Uterus (tissue), 4 donors: ENCODE data around the gene GAS7. TPM values are rescaled to one million over a fixed set of nuclear protein-coding genes. Genes with fewer than 3 reads are reported as not detected.

Experiments
- DNase-seq, 2 donors: peaks; one replicate each; pipeline ENCODE4 v3.0.0-alpha.2; 2019 to 2020
- H3K27ac ChIP-seq, 2 donors: fragments of 200-600 bp; sonication (generic); 1 replicate in 1 of 2; 2 replicates in 1 of 2; pipeline ENCODE4 v1.5.1; 2016 to 2018
- H3K27me3 ChIP-seq, 2 donors: fragments of 200-600 bp; sonication (generic); one replicate each; pipeline ENCODE4 v1.5.1; 2018 to 2019; ENCODE audit warnings: control low read depth in 1 of 2
- H3K36me3 ChIP-seq, 2 donors: fragments of 200-600 bp; sonication (generic); one replicate each; pipeline ENCODE4 v1.5.1; 2019; ENCODE audit warnings: control low read depth in 1 of 2
- H3K4me1 ChIP-seq, 2 donors: fragments of 200-600 bp; sonication (generic); one replicate each; pipeline ENCODE4 v1.5.1; 2018 to 2019; ENCODE audit warnings: control low read depth in 1 of 2
- H3K4me3 ChIP-seq, 2 donors: fragments of 200-600 bp; sonication (generic); 1 replicate in 1 of 2; 2 replicates in 1 of 2; pipeline ENCODE4 v1.5.1; 2018 to 2019; ENCODE audit warnings: mild to moderate bottlenecking in 1 of 2
- H3K9me3 ChIP-seq, 2 donors: fragments of 200-600 bp; sonication (generic); one replicate each; pipeline ENCODE4 v1.5.1; 2019; ENCODE audit warnings: control low read depth in 1 of 2
- POLR2A ChIP-seq, 2 donors: fragments of 450-650 bp; IDR thresholded peaks; one replicate each; pipeline ENCODE4 v1.6.1; 2016; ENCODE audit warnings: antibody characterized with exemption in 2 of 2, mild to moderate bottlenecking in 1 of 2, moderate library complexity in 1 of 2
- intact Hi-C: fragments of 100-400 bp; cut with DNase I; formaldehyde crosslinking; loops from one replicate; pipeline ENCODE4 v1.15.1; 2023; ENCODE audit warnings: low total_unique reads
- total RNA-seq, 4 donors: library from RNA; depleted of rRNA in 3 of 4; stranded (reverse); fragments of >200 nt in 3 of 4; gene quantifications; one replicate each; pipeline versions ENCODE4 v1.1.0 to v1.2.4, GENCODE V29; 2014 to 2023
- TF ChIP-seq, protein P1 (sequence below), 4 experiments: fragments of 200-600 bp in 2 of 4; fragments of 450-650 bp in 2 of 4; sonication (generic) in 2 of 4; IDR thresholded peaks; one replicate each; pipeline ENCODE4 v1.5.1; 2016 to 2019; ENCODE audit warnings: antibody characterized with exemption in 4 of 4, mild to moderate bottlenecking in 2 of 4, moderate library complexity in 1 of 4
- donor health status: DM: yes; HTN: yes; CAD: no.

Gene GAS7
- total RNA-seq, 4 donors from 2014 or later: 12.8 to 95.9 (median 40.8) TPM

DNA sequence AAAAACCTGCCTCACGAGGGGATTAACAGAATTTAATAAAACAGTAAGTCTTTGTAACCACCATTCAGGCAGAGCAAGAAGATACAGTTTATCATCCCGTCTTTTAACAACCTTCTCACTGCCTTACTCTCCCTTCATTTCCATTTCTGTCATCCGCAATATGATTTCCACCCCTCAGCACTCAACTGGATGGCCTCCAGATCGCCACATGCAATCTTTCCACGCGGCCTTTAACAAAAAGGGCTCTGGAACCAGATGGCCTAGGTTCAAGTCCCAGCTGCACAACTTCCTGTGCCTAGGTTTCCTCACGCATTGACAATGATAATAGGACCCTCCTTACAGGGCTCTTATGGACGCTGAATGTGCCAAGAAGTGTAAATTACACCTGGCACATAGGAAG lies 103.6 kb downstream of the GAS7 start:
- peaks cover 0 to 7% of the 10 kb centered on the region in 2 donors for H3K9me3 ChIP-seq
- intact Hi-C loops: no loop called here
- H3K36me3 ChIP-seq: no peaks in the 10 kb centered on the region
- H3K4me3 ChIP-seq: no peak overlapping the region
- peaks cover 16% of the 10 kb centered on the region in 2 donors for H3K4me1 ChIP-seq
- DNase-seq: peak; percentile 69 to 73
- H3K27me3 ChIP-seq: no peaks in the 10 kb centered on the region
- peak overlapping the region; percentile 75 to 78 for H3K27ac ChIP-seq
- TF ChIP-seq, protein P1, sequence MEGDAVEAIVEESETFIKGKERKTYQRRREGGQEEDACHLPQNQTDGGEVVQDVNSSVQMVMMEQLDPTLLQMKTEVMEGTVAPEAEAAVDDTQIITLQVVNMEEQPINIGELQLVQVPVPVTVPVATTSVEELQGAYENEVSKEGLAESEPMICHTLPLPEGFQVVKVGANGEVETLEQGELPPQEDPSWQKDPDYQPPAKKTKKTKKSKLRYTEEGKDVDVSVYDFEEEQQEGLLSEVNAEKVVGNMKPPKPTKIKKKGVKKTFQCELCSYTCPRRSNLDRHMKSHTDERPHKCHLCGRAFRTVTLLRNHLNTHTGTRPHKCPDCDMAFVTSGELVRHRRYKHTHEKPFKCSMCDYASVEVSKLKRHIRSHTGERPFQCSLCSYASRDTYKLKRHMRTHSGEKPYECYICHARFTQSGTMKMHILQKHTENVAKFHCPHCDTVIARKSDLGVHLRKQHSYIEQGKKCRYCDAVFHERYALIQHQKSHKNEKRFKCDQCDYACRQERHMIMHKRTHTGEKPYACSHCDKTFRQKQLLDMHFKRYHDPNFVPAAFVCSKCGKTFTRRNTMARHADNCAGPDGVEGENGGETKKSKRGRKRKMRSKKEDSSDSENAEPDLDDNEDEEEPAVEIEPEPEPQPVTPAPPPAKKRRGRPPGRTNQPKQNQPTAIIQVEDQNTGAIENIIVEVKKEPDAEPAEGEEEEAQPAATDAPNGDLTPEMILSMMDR (IDR thresholded peaks at IDR 0.05): no peak
- no peak for TF ChIP-seq POLR2A (IDR thresholded peaks at IDR 0.05)

DNA sequence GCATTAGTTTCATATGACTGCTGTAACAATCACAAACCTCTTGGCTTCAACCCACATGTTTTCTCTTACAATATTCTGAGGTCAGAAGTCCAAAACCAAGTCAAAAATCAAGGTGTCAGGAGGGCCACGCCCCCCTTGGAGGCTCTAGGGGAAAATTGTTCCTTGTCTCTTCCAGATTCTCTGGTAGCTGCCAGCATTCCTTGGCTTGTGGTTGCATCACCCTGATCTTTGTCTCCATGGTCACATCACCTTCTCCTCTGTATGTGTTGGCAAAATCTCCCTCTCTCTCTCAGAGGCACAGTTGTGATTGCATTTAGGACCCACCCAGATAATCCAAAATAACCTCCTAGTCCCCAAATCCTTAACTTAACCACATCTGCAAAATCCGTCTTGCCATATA lies 105.8 kb downstream of the GAS7 start:
- Histone ChIP-seq H3K36me3 (no peaks in the 10 kb centered on the region), H3K27me3 (no peaks in the 10 kb centered on the region), H3K4me1 (peaks cover 5 to 9% of the 10 kb centered on the region in 2 donors), H3K4me3 (no peak overlapping the region), H3K9me3 (peaks cover 0 to 7% of the 10 kb centered on the region in 2 donors), H3K27ac (no peak overlapping the region)
- TF ChIP-seq, protein P1 (IDR thresholded peaks at IDR 0.05): no peak
- TF ChIP-seq POLR2A (IDR thresholded peaks at IDR 0.05): no peak
- DNase-seq: no peak
- intact Hi-C loops: no loop called here

DNA sequence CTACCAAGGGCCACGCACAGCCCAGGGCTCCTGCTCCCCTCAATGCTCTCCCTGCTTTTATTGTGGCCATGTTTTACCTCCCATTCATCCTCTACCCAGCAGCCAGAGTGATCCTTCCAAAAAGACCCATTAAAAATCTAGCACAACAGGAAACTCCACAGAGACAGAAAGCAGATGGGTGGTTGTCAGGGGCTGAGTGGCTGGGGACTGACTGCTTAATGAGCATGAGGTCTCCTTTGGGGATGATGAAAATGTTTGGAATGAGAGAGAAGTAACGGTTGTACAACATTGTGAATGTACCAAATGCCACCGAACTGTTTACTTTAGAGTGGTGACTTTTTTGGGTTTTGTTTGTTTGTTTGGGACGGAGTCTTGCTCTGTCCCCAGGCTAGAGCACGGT lies 107.4 kb downstream of the GAS7 start:
- no peak for TF ChIP-seq POLR2A (IDR thresholded peaks at IDR 0.05)
- TF ChIP-seq, protein P1 (IDR thresholded peaks at IDR 0.05): no peak
- H3K4me3 ChIP-seq: no peak overlapping the region
- H3K27me3 ChIP-seq: no peaks in the 10 kb centered on the region
- no peak for DNase-seq
- intact Hi-C loops: no loop called here
- peaks cover 0 to 7% of the 10 kb centered on the region in 2 donors for H3K9me3 ChIP-seq
- no peaks in the 10 kb centered on the region for H3K36me3 ChIP-seq
- H3K4me1 ChIP-seq: peaks cover 5 to 9% of the 10 kb centered on the region in 2 donors
- H3K27ac ChIP-seq: peak overlapping the region; percentile 64 to 66

DNA sequence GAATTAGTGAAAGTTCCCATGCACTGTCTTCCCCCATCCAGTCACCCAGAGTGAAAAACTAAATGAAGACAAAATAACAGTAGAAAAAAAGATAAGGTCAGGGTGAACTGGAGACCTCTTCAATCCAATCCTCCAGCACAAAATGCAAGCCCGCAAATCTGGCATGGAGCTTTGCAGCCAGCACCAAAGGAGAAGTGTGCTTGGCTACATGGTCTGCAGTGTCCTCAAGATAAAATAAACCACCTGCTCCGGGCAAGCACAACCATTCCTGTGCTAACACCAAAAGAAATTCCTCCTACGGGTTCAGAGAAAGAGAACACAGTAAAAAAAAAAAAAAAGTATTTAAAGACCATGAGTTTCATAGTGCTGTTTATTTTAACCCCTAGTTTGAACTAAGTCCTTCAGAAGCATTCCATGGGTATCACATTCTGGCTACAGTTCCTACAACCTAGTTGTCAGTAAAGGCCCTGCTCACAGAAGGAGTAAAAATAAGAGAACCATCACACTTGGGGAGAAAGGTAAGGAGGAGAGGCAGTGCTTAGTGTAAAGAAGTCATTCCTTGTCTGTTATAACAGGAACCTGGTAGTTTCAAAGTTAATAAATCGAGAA lies 109.1 kb downstream of the GAS7 start:
- intact Hi-C loops: no loop called here
- Histone ChIP-seq H3K36me3 (no peaks in the 10 kb centered on the region), H3K27ac (peak overlapping the region; percentile 64 to 66), H3K9me3 (peaks cover 0 to 7% of the 10 kb centered on the region in 2 donors), H3K4me3 (no peak overlapping the region), H3K4me1 (peaks cover 5% of the 10 kb centered on the region in 2 donors), H3K27me3 (no peaks in the 10 kb centered on the region)
- peak; percentile 79 to 84 for DNase-seq
- TF ChIP-seq, protein P1 (IDR thresholded peaks at IDR 0.05): no peak
- TF ChIP-seq POLR2A (IDR thresholded peaks at IDR 0.05): no peak

DNA sequence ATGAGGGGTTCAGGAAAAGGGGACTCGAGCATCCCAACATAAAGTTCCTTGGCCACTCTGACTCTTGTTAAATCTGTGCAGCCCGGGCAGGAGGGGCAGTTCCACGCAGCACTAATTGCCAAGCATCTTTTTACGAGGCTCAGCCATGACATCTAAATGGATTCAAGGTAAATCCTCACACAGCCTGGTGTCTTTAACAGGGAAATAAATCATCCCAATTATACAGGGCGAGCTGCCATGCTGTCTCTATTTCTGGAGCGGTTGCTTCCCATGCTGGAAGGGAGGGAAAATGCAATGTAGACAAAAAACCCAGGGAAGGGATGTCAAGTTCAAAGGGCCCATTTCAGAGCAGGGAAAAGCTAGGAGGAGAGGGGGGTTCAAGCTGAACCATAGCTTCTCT lies 110.0 kb downstream of the GAS7 start:
- intact Hi-C loops: no loop called here
- TF ChIP-seq, protein P1 (IDR thresholded peaks at IDR 0.05): no peak
- no peak for TF ChIP-seq POLR2A (IDR thresholded peaks at IDR 0.05)
- Histone ChIP-seq H3K9me3 (peaks cover 0 to 7% of the 10 kb centered on the region in 2 donors), H3K27me3 (no peaks in the 10 kb centered on the region), H3K4me3 (no peak overlapping the region), H3K4me1 (peaks cover 5% of the 10 kb centered on the region in 2 donors), H3K27ac (peak overlapping the region; percentile 57 to 66), H3K36me3 (no peaks in the 10 kb centered on the region)
- peak in 1 of 2 donors; percentile 76 for DNase-seq
